ENCODE data around the gene ANKRD29.

DNA sequence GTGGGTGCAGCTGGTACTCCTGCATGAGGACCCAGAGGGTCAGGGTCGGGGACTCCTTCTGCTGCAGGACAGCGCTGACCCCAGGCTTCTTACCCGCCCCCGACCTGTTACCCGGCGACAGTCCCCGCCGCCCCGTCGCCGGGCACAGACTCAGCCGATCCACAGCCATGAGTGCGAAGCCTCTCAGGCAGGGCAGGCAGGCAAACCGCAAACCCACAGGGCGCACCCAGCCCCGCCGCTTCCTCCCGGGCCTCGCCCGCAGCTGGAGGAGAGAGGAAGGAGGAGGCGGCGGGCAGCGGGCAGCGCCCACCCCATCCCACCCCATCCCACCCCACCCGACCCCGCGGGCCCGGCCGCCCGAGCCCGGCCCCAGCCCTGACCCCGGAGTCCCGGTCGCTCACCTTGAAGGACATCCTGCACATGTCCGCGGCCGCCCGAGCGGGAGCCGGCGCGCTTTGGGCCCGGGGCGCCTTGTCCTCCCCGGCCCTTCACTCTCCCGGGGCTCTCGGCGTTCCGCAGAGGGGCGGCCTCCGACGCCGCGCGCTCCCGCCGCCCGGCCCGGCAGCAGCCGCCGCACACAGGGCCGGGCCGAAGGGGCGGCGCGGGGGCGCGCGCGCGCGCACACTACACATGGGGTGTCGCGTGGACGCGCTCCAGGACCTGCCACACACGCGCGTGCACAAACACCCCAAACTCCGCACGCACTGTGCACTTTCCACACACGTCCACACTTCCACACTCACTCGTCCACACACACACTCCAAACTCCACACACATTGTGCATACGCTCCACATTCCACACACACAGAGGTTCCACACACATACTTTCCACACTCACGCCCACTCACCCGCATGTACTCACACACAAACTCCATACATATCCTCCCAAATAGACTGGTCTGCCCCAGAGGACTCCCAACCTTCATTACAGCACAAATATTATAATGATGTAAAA is at the start of gene ANKRD29:
- TF ChIP-seq, protein P1, sequence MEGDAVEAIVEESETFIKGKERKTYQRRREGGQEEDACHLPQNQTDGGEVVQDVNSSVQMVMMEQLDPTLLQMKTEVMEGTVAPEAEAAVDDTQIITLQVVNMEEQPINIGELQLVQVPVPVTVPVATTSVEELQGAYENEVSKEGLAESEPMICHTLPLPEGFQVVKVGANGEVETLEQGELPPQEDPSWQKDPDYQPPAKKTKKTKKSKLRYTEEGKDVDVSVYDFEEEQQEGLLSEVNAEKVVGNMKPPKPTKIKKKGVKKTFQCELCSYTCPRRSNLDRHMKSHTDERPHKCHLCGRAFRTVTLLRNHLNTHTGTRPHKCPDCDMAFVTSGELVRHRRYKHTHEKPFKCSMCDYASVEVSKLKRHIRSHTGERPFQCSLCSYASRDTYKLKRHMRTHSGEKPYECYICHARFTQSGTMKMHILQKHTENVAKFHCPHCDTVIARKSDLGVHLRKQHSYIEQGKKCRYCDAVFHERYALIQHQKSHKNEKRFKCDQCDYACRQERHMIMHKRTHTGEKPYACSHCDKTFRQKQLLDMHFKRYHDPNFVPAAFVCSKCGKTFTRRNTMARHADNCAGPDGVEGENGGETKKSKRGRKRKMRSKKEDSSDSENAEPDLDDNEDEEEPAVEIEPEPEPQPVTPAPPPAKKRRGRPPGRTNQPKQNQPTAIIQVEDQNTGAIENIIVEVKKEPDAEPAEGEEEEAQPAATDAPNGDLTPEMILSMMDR (IDR thresholded peaks at IDR 0.05): no peak
- TF ChIP-seq POLR2A (IDR thresholded peaks at IDR 0.05) (no peak), POLR2AphosphoS5 (IDR thresholded peaks at IDR 0.05) (no peak)

Measured in prostate gland (tissue), 2 donors.